ENCODE measurements around the gene FLT1. TPM values are rescaled to one million over a fixed set of nuclear protein-coding genes. Genes with fewer than 3 reads are reported as not detected.

Gene FLT1
- total RNA-seq, 1 donor from 2014 or later, result 6.5 TPM

DNA sequence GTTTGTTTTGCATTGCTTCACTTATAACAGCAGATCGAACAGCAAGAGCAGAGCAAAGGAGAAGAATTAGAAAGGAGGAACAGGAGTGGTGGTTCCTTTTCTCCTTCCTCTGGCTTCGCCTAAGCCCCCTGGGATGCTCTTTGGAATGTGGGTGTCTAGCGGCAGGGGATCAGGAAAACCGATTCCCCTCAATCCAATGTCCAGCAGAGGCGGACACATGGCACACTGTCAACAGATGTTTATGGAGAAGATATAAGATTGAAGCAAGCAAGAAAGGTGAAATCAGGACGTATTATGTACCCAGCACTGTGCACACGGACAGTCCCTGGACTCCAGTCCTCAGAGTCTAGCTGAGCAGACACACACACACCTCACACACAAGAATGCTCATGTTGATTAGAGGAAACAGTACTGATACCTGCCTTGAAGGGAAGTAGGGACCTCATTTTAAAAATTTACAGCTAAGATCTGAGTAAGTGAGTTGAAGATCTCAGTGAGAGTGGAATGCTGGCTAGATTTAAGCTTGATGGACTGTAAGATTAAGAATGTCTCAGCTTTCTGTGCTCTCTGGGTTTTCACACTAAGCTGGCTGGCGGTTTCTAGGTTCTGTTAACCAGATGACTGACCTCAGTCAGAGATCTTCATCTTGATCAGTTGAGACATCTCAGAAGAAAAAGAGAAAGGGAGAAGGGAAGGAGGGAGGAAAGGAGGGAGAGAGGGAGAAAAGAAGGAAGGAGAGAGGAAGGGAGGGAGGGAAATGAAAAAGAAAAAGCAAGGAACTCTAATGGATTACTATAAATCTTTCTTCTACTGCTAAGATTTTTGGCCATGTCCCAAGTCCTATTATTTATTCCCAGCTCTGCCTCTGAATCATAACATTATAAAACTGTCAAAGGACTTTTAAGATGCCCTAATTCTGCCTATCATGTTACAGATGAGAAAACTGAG lies 44.8 kb downstream of the FLT1 start:
- Mint-ChIP-seq H3K4me1 (peaks cover 28% of the 10 kb centered on the region), H3K4me3 (no peak overlapping the region), H3K27ac (peak overlapping the region; percentile 91), H3K36me3 (peaks cover 5% of the 10 kb centered on the region), H3K27me3 (ENCODE audit: low read depth) (peaks cover 3% of the 10 kb centered on the region), H3K9me3 (peaks cover 19% of the 10 kb centered on the region)
- no peak for DNase-seq (ENCODE audit: low spot score in 2 of 2, unreplicated experiment in 2 of 2)
- no peak for TF ChIP-seq CTCF (IDR thresholded peaks at IDR 0.05; ENCODE audit: unreplicated experiment)

- no peak for DNase-seq (ENCODE audit: low spot score in 2 of 2, unreplicated experiment in 2 of 2)
- Mint-ChIP-seq H3K9me3 (peaks cover 30% of the 10 kb centered on the region), H3K27ac (no peak overlapping the region), H3K36me3 (peaks cover 5% of the 10 kb centered on the region), H3K27me3 (ENCODE audit: low read depth) (no peaks in the 10 kb centered on the region), H3K4me3 (no peak overlapping the region), H3K4me1 (peaks cover 28% of the 10 kb centered on the region)
- TF ChIP-seq CTCF (IDR thresholded peaks at IDR 0.05; ENCODE audit: unreplicated experiment), result no peak
Measured at GRCh38 chr13:28448651-28449358, 46.1 kb downstream of the FLT1 start.

- TF ChIP-seq CTCF (IDR thresholded peaks at IDR 0.05; ENCODE audit: unreplicated experiment), result no peak
- no peak overlapping the region for H3K27ac Mint-ChIP-seq
- DNase-seq (ENCODE audit: low spot score in 2 of 2, unreplicated experiment in 2 of 2), result no peak
- H3K4me1 Mint-ChIP-seq, result peaks cover 28% of the 10 kb centered on the region
- H3K9me3 Mint-ChIP-seq, result peaks cover 36% of the 10 kb centered on the region
- peaks cover 5% of the 10 kb centered on the region for H3K36me3 Mint-ChIP-seq
- H3K27me3 Mint-ChIP-seq (ENCODE audit: low read depth), result no peaks in the 10 kb centered on the region
- no peak overlapping the region for H3K4me3 Mint-ChIP-seq
Measured at GRCh38 chr13:28447989-28448388, 46.9 kb downstream of the FLT1 start.

- TF ChIP-seq CTCF (IDR thresholded peaks at IDR 0.05; ENCODE audit: unreplicated experiment), result no peak
- no peak for DNase-seq (ENCODE audit: low spot score in 2 of 2, unreplicated experiment in 2 of 2)
- Mint-ChIP-seq H3K27ac (no peak overlapping the region), H3K27me3 (ENCODE audit: low read depth) (no peaks in the 10 kb centered on the region), H3K9me3 (peaks cover 36% of the 10 kb centered on the region), H3K4me3 (no peak overlapping the region), H3K4me1 (peaks cover 25% of the 10 kb centered on the region), H3K36me3 (peaks cover 5% of the 10 kb centered on the region)
Measured at GRCh38 chr13:28447206-28447605, 47.7 kb downstream of the FLT1 start.

GRCh38 chr13:28442839-28443238 lies 52.1 kb downstream of the FLT1 start:
- peaks cover 1% of the 10 kb centered on the region for H3K36me3 Mint-ChIP-seq
- no peak for TF ChIP-seq CTCF (IDR thresholded peaks at IDR 0.05; ENCODE audit: unreplicated experiment)

More at GRCh38 chr13:28442839-28443238, 52.1 kb downstream of the FLT1 start:
- H3K27ac Mint-ChIP-seq, result no peak overlapping the region
- no peaks in the 10 kb centered on the region for H3K4me1 Mint-ChIP-seq
- no peak overlapping the region for H3K4me3 Mint-ChIP-seq
- H3K27me3 Mint-ChIP-seq (ENCODE audit: low read depth), result peaks cover 3% of the 10 kb centered on the region
- H3K9me3 Mint-ChIP-seq, result peaks cover 31% of the 10 kb centered on the region
- no peak for DNase-seq (ENCODE audit: low spot score in 2 of 2, unreplicated experiment in 2 of 2)

Data from mesothelial cell of epicardium (in vitro differentiated cells).